ENCODE measurements around the gene SAMD11. TPM values are rescaled to one million over a fixed set of nuclear protein-coding genes. Genes with fewer than 3 reads are reported as not detected.
"Not testable (repeated sequence)": the region's sequence is repeated elsewhere in the genome, so short reads cannot be mapped to it uniquely, and the experiment has no call there.

Gene SAMD11
- total RNA-seq, result 2.0 TPM in 1 of 2 replicates, not detected in the other

DNA sequence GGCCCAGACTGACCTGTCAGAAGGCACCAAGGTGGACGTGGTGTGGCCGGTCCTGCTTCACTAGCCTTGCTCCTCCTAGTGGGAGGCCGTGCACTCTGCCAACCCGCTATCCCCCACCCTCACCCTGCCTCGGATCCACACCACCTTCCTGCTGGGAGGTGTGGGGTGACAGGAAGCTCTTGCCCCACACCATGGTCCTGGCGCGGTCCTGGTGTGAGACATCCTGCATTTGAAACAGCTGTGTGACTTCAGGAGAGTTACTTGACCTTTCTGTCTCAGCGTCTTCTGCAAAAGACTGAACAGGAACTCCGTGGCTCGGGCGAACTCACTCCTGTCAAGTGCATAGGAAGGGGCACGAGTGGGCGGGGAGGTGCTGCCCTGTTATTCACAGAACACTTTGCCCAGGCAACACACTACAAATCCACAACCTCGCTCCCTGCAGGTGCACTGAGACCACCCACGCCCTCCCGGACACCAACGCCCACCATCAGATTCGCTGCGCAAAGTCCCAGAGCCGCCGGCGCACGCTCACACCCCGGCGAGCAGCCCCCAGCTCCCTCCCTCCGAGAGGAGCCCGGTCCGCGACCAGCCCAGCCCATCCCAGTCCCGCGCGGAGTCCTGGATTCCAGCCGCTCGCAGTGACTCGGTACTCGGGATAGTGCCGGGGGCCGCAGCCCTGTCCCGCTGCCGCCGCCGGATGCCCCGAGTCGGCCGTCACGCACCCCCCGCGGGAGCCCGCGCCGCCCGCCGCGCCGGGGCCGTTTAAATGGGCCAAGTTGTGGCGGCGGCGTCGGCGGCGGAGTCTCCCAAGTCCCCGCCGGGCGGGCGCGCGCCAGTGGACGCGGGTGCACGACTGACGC lies at the start of gene SAMD11:
Gene SAMD11, plus strand, starts transcription at position 793 of the 860 bp plus-strand sequence. CDS start 509 bp downstream, outside the sequence.
- DNase-seq (ENCODE audit: extremely low read depth, low read depth, low spot score), result no peak

DNA sequence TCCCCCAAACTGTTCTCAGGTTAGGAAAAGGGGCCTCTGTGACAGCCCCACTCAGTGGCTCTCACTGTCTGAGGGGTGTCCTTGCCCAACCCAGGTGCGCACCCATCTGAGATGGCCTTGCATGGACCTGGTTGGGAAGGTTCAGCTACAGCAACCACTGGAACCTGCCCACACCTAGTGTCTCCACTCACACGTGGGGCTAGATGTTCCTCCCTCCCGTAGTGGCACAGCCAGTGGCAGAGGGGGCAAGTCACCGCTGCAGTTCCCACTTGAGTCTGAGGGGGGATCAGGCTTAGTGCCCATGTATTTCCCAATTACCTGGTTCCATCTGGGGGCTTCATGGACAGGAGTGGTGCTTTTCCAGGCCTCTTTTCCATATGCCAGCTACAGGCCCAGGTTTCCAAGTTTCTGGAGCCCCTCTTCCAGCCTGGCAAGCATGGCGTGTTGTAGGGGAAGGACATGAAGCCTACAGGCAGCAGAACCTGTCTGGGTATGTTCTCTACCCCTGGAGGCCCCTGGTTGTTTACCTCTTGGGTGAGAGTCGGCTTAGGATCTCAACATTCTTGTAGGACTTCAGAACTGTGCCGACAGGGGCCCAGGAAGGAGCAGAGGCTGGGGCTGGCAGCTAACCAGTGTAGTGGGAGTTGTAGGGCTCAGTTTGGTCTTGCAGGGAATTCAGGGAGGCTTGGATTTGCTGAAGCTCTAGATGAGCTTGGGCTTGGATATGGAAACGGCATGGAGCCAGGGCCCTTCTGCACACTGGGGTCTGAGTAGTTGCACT lies 47.1 kb upstream of the SAMD11 start:
- not testable (repeated sequence) for DNase-seq (ENCODE audit: extremely low read depth, low read depth, low spot score)

DNA sequence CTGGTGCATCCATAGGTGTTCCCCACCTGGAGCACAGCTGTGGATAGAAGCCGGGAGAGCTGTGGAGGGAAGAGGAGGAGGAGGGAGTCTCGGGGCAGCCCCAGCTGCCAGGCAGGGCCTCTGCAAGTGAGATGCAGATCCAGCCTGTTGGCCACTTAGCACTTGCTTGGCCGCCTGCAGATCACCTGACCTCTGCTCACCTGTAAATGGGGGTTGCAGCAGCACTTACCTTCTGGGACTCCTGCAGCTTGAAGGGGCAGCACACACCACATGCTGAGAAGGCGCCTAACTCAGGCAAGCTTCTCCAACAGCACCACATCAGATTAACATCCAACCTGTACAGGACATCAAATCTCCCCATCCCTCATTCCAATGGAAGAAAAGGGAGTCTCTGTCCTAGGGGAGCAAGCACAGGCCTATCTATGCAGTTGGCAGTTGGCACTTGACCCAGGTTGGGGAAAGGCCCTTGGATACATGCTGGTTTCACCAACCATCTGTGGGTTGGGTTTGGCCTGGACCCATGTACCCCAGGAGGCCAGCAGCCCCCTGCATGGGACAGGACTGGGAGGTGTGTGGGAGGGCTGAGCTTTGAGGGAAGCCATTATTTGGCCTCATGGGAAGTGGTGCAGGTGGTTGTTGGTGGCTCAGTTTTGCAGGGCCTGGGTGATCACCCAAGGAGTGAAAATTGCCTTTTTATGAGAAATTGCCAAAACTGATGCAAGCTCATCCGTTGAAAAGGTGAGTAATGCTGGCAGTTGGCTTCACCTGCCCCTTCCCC lies 46.3 kb upstream of the SAMD11 start:
- not testable (repeated sequence) for DNase-seq (ENCODE audit: extremely low read depth, low read depth, low spot score)

DNA sequence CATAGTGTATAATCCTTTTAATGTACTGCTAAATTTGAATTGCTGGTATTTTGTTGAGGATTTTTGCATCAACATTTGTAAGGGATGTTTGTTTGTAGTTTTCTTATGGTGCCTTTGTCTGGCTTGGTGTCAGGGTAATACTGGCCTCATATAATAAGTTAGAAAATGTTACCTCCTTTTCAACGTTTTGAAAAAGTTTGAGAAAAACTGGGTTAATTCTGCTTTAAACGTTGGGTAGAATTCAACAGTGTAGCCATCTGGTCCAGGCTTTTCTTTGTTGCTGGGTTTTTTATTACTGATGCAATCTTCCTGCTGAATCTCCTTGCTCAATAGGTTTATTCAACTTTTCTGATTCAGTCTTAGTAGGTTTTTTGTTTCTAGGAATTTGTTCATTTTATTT lies 43.2 kb upstream of the SAMD11 start:
- DNase-seq (ENCODE audit: extremely low read depth, low read depth, low spot score), result not testable (repeated sequence)

- DNase-seq (ENCODE audit: extremely low read depth, low read depth, low spot score), result not testable (repeated sequence)
Measured at GRCh38 chr1:880915-881314, 42.8 kb upstream of the SAMD11 start.

- no peak for DNase-seq (ENCODE audit: extremely low read depth, low read depth, low spot score)
Measured at GRCh38 chr1:886311-886710, 37.4 kb upstream of the SAMD11 start.

- DNase-seq (ENCODE audit: extremely low read depth, low read depth, low spot score), result no peak
Measured at GRCh38 chr1:886760-887159, 37.0 kb upstream of the SAMD11 start.

- DNase-seq (ENCODE audit: extremely low read depth, low read depth, low spot score), result no peak
Measured at GRCh38 chr1:888297-888696, 35.4 kb upstream of the SAMD11 start.

- DNase-seq (ENCODE audit: extremely low read depth, low read depth, low spot score), result not testable (repeated sequence)
Measured at GRCh38 chr1:889774-890173, 33.9 kb upstream of the SAMD11 start.

- not testable (repeated sequence) for DNase-seq (ENCODE audit: extremely low read depth, low read depth, low spot score)
Measured at GRCh38 chr1:890234-890633, 33.5 kb upstream of the SAMD11 start.

GRCh38 chr1:890661-891060 lies 33.1 kb upstream of the SAMD11 start:
- DNase-seq (ENCODE audit: extremely low read depth, low read depth, low spot score), result no peak

DNA sequence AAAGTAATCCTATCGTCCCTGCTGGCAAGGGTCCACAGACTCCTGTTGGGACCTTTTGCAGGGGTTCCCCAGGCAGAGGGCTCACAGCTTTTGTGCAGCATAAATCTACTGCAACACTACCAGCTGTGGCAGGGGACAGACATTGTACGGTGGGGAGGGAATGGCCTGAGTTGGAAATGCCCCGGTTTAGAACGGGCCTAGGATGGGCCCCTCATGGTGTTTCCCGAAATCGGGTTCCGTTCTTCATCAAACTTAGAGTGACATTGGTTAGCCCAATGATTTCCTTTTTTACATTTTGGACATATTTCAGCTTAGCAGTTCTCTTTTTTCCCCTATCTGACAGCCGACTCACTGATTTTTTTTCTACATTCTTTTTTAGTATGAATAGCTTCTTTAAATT lies 26.5 kb upstream of the SAMD11 start:
- no peak for DNase-seq (ENCODE audit: extremely low read depth, low read depth, low spot score)

GRCh38 chr1:897951-898350 lies 25.8 kb upstream of the SAMD11 start:
- DNase-seq (ENCODE audit: extremely low read depth, low read depth, low spot score), result not testable (repeated sequence)

DNA sequence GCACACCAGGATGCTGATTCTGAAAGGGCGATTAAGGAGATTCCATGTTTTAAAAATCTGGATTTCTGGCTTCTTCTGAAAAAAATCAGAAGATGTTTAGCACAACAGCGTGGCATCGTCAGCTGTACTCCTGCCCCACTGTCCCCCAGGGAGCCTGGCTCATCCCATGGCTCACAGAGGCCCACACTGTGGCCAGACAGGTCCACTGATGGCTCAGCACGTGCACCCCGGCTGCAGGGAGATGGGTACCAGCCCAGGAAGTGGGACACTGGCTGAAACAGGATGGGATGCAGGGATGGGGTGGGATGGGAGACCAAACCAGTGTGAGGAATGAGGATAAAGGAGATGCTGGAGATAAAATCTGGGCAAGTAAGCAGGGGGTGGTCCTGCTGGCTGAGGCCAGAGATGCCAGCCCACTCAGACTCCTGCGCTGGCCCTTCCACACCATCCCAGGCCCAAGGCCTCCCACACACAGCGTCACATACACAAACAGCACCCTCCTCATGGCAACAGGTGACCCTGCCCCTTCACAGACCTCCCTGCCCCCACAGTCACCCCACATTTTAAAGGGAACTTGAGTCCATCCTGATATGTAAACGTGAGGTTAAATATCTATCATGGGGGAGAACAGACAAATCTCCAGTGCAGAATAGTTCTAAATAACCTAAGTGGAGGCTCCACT lies 23.9 kb upstream of the SAMD11 start:
- no peak for DNase-seq (ENCODE audit: extremely low read depth, low read depth, low spot score)

DNA sequence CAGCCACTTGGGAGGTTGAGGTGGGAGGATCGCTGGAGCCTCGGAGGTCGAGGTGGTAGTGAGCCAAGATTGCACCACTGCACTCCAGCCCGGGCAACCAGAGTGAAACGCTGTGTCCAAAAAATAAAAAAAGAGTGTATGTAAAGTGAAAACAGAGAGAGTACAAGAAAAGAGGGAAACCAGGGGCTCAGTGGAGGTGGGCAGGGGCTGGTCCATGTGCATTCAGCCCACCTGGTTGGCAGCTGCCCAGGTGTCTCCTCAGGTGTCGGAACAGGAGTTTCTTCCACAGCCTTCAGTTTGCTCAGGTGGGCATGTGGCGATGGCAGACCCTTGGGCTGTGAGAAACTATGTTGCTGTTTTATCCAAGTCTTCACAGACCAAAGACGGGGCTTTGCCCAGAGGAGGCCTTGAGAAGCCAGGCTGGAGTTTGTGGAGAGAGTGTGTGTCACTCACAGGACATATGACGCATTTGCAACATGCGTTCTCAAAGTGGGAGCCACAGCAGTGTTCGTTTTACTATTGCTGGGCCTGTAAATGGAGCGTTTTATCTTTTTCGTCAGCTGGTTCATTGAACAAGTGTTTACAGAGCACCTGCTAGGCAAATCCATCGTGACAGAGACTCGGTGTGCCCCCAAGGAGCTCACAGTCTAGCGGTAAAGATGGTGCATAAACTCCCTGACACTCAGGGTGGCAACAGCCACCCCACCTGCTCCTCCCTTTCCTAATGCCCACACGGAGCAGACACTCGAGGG lies 22.4 kb upstream of the SAMD11 start:
- DNase-seq (ENCODE audit: extremely low read depth, low read depth, low spot score), result no peak

DNA sequence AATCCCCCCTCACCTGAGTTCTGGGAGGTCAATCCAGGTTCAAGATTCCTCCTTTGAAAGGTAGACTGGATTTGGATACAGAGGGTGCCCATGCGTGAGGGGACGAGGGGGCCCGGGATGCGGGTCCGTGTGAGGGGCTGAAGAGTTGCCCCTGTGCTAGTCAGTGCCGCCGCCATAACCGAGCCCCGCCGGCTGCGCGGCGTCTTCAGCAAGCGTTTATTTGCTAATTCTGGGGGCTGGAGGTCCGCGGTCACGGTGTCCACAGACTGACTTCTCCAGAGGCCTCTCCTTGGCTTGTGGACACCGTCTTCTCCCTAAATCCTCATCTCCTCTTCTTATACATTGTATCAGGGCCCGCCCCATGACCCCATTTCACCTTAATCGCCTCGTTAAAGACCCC lies 20.9 kb upstream of the SAMD11 start:
- DNase-seq (ENCODE audit: extremely low read depth, low read depth, low spot score), result no peak

- no peak for DNase-seq (ENCODE audit: extremely low read depth, low read depth, low spot score)
Measured at GRCh38 chr1:903305-903704, 20.4 kb upstream of the SAMD11 start.

DNA sequence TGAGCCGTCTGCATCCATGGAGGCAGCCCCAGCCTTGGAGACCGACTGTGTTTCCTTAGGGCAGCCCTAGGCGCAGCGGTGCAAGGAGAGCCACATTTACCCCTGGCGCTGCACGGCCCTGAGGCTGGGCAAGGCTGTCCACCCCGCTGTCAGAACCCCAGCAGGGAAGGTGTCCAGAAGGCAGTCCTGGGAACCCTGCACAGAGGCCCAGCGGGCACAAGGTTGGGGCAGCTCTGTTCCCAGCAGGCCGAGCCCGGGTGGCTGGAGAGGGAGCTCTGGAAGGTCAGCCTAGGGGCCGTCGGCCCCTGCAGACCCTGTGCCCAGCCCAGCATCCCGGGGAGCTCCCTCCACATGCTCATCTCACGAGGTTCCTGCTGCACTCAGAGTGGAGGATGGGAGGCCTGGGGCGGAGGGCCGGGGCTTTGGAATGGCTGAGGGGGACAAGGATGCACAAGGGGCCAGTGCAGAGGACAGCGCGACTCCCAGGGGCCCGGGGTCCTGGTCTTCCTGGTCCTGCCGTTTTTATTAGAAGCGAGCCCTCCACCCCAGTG lies 19.9 kb upstream of the SAMD11 start:
- no peak for DNase-seq (ENCODE audit: extremely low read depth, low read depth, low spot score)

DNA sequence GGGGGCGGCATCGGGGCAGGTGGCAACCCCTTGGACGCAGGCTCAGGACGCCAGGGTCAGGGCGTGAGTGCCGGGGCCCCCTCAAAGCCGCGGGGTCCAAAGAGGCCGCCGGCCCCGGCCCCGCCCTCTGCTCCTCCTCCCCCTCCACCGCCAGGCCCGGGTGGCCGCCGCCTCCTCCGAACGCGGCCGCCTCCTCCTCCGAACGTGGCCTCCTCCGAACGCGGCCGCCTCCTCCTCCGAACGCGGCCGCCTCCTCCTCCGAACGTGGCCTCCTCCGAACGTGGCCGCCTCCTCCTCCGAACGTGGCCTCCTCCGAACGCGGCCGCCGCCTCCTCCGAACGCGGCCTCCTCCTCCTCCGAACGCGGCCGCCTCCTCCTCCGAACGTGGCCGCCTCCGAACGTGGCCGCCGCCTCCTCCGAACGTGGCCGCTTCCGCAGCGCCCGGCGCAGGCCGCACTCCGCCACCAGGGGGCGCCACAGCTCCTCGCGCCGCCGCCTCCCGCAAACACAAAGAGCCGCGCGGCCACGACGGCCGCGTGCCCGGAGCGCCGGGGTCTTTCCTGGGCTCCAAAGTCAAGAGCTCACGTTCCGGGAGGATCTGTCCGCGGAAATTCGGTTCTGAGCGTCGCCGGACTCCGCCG lies 19.3 kb upstream of the SAMD11 start:
- no peak for DNase-seq (ENCODE audit: extremely low read depth, low read depth, low spot score)

Data from glomerular endothelial cell (primary cell).